HepG2 (cell line): ENCODE measurements around the gene ASB16. TPM values are rescaled to one million over a fixed set of nuclear protein-coding genes. Genes with fewer than 3 reads are reported as not detected.

Experiments used
- FOXK1 ChIP-seq: sonication (generic); formaldehyde crosslinking; IDR thresholded peaks from 2 replicates; pipeline ENCODE4 v1.4.0; 2020; ENCODE audit warnings: low read depth, missing genetic modification reagents, borderline replicate concordance
- MAF1 ChIP-seq: sonication (generic); formaldehyde crosslinking; IDR thresholded peaks from 2 replicates; pipeline ENCODE4 v1.5.0; 2020; ENCODE audit warnings: missing genetic modification reagents, borderline replicate concordance
- MEIS2 ChIP-seq: sonication (generic); formaldehyde crosslinking; IDR thresholded peaks from 2 replicates; pipeline ENCODE4 v1.9.0; 2021; ENCODE audit warnings: mild to moderate bottlenecking, missing genetic modification reagents
- NCOA1 ChIP-seq: sonication (generic); formaldehyde crosslinking; IDR thresholded peaks from 2 replicates; pipeline ENCODE4 v1.9.0; 2021; ENCODE audit warnings: missing genetic modification reagents
- ONECUT2 ChIP-seq: sonication (generic); formaldehyde crosslinking; IDR thresholded peaks from 2 replicates; pipeline ENCODE4 v1.4.0; 2020; ENCODE audit warnings: missing genetic modification reagents
- ZEB1 ChIP-seq: IDR thresholded peaks from 2 replicates; pipeline ENCODE4 v1.6.1; 2012; ENCODE audit warnings: mild to moderate bottlenecking, low read depth, inconsistent platforms; ENCODE audit not compliant: insufficient replicate concordance
- ZFP91 ChIP-seq: sonication (generic); formaldehyde crosslinking; IDR thresholded peaks from 2 replicates; pipeline ENCODE4 v1.9.0; 2022; ENCODE audit warnings: missing genetic modification reagents, mild to moderate bottlenecking, borderline replicate concordance
- ZNF12 ChIP-seq: sonication (generic); formaldehyde crosslinking; IDR thresholded peaks from 2 replicates; pipeline ENCODE4 v1.5.0; 2020; ENCODE audit warnings: missing genetic modification reagents
- ZNF232 ChIP-seq: sonication (generic); formaldehyde crosslinking; IDR thresholded peaks from 2 replicates; pipeline ENCODE4 v1.4.0; 2020; ENCODE audit warnings: missing genetic modification reagents, borderline replicate concordance
- ZNF263 ChIP-seq: sonication (generic); formaldehyde crosslinking; IDR thresholded peaks from 2 replicates; pipeline ENCODE4 v1.4.0; 2020; ENCODE audit warnings: missing genetic modification reagents
- ZNF281 ChIP-seq: sonication (generic); formaldehyde crosslinking; IDR thresholded peaks from 2 replicates; pipeline ENCODE4 v1.4.0; 2020; ENCODE audit warnings: missing genetic modification reagents, borderline replicate concordance
- ZNF317 ChIP-seq: sonication (generic); formaldehyde crosslinking; IDR thresholded peaks from 2 replicates; pipeline ENCODE4 v1.5.0; 2020; ENCODE audit warnings: mild to moderate bottlenecking, missing genetic modification reagents
- ZNF543 ChIP-seq: sonication (generic); formaldehyde crosslinking; IDR thresholded peaks from 2 replicates; pipeline ENCODE4 v1.4.0; 2020; ENCODE audit warnings: mild to moderate bottlenecking, missing genetic modification reagents
- ZNF607 ChIP-seq: sonication (generic); formaldehyde crosslinking; IDR thresholded peaks from 2 replicates; pipeline ENCODE4 v1.5.1; 2020; ENCODE audit warnings: missing genetic modification reagents, mild to moderate bottlenecking, borderline replicate concordance
- ZNF781 ChIP-seq: sonication (generic); formaldehyde crosslinking; IDR thresholded peaks from 2 replicates; pipeline ENCODE4 v1.5.1; 2020; ENCODE audit warnings: borderline replicate concordance, mild to moderate bottlenecking, missing genetic modification reagents; ENCODE audit errors: not compliant biosample characterization
- polyA plus RNA-seq, 8 experiments: library from polyadenylated mRNA; depleted of rRNA in 3 of 8; stranded (reverse) in 7 of 8; unstranded in 1 of 8; fragments of >200 nt; fragmentation: Illumina TruSeq in 4 of 8; extraction: Trizol in 4 of 8; gene quantifications; 2 replicates each; pipeline versions ENCODE4 v1.2.1 to v1.2.3, GENCODE V29; 2011 to 2016; ENCODE audit warnings: low read depth in 4 of 8, missing spikeins in 1 of 8, mixed read lengths in 1 of 8; ENCODE audit not compliant: insufficient read depth in 1 of 8
- total RNA-seq, 5 experiments: library from RNA; depleted of rRNA; stranded (reverse); fragments of >200 nt; fragmentation: Illumina TruSeq; extraction: Trizol; gene quantifications; 2 replicates each; pipeline ENCODE4 v1.2.3, GENCODE V29; 2016; ENCODE audit warnings: low read depth in 1 of 5
- TF ChIP-seq, protein P1 (sequence below): IDR thresholded peaks from 2 replicates; pipeline ENCODE4 v1.6.1; 2016; ENCODE audit warnings: low read depth
- TF ChIP-seq, protein P2 (sequence below): sonication (generic); formaldehyde crosslinking; IDR thresholded peaks from 2 replicates; pipeline ENCODE4 v1.5.0; 2020; ENCODE audit warnings: missing genetic modification reagents

The ASB16 gene
- total and polyA plus RNA-seq, 2 of the 13 experiments (the other 11 are each of a cell fraction or from before 2014, with no cell fraction given) = 0.07 TPM; not detected in 1

DNA sequence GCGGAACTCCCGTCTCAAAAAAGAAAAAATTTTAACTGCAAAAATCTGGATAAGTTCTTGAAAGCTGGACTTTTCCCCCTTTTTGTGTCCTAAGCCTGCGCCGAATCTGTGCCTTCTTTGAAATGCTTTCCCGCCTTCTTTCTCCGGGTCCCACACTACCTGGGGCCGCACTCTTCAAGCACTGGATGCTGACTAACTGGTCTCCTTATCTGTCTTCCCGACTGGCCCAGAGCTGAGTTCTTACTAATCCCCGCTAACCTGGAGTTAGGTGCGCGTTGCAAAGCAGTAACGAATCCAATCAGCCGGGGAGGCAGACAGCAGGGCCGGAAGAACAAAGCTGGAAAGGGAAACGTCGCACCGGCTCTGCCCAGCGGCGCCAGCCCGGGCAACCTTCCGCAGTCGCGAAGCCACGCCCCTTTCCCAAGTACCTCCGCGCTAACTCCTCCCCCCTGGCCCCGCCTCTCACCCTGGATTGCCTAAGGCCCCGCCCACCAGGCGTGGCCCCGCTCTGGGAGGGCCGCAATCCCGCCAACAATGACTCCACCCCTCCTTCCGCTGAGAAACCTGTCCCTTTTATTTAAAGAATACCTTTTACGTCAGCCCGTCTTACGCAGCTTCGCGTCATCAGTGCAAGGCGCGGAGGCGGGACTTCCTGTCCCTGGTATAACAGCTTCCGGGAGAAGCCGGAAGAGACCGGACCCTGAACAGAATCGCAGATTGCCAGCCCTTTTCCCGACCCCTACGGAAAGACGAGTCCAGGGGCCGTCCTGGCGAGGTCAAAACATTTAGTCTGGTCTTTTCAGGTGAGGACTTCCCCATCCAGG, 16.0 kb downstream of the ASB16 start, which contains the start of gene TMUB2 (continued):
- TF ChIP-seq ZNF281 (CRISPR knock-in tag) (0 out of 2 replicates have a peak, but pooled peaks have one; percentile 11), FOXK1 (peak; percentile 93), ZNF607 (CRISPR knock-in tag) (0 out of 2 replicates have a peak, but pooled peaks have one; percentile 45), ZNF263 (CRISPR knock-in tag) (peak; percentile 57; the same call in 1 of the 2 replicates), ZNF317 (peak; percentile 60; the same call in 1 of the 2 replicates), MAF1 (CRISPR knock-in tag) (peak; percentile 90), ZEB1 (peak; percentile 12), ZNF232 (CRISPR knock-in tag) (peak; percentile 71; the same call in 1 of the 2 replicates), ONECUT2 (peak; percentile 57; the same call in 1 of the 2 replicates), MEIS2 (peak; percentile 74), ZNF543 (CRISPR knock-in tag) (peak; percentile 87), ZNF12 (CRISPR knock-in tag) (no peak), ZNF781 (peak; percentile 26), ZFP91 (CRISPR knock-in tag) (peak; percentile 99), NCOA1 (CRISPR knock-in tag) (no peak)
- TF ChIP-seq, protein P1, sequence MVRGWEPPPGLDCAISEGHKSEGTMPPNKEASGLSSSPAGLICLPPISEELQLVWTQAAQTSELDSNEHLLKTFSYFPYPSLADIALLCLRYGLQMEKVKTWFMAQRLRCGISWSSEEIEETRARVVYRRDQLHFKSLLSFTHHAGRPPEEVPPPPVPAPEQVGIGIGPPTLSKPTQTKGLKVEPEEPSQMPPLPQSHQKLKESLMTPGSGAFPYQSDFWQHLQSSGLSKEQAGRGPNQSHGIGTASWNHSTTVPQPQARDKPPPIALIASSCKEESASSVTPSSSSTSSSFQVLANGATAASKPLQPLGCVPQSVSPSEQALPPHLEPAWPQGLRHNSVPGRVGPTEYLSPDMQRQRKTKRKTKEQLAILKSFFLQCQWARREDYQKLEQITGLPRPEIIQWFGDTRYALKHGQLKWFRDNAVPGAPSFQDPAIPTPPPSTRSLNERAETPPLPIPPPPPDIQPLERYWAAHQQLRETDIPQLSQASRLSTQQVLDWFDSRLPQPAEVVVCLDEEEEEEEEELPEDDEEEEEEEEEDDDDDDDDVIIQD = peak; percentile 35; the same call in 1 of the 2 replicates
- TF ChIP-seq, protein P2, sequence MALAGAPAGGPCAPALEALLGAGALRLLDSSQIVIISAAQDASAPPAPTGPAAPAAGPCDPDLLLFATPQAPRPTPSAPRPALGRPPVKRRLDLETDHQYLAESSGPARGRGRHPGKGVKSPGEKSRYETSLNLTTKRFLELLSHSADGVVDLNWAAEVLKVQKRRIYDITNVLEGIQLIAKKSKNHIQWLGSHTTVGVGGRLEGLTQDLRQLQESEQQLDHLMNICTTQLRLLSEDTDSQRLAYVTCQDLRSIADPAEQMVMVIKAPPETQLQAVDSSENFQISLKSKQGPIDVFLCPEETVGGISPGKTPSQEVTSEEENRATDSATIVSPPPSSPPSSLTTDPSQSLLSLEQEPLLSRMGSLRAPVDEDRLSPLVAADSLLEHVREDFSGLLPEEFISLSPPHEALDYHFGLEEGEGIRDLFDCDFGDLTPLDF (CRISPR knock-in tag) = peak; percentile 95
